GM18861 (cell line): ENCODE results near the gene CHST11.
"Not testable (repeated sequence)": the region's sequence is repeated elsewhere in the genome, so short reads cannot be mapped to it uniquely, and the experiment has no call there.

Experiments used
- ATAC-seq: cut with Tn5 transposase; IDR thresholded peaks from one replicate; pipeline ENCODE4 v1.9.1; 2021; ENCODE audit not compliant: unreplicated experiment

CHST11 gene

GRCh38 chr12:104600036-104600712 lies 143.4 kb downstream of the CHST11 start:
- ATAC-seq: no peak

GRCh38 chr12:104600790-104601739 lies 144.3 kb downstream of the CHST11 start:
- no peak for ATAC-seq

GRCh38 chr12:104602406-104602805 lies 145.7 kb downstream of the CHST11 start:
- ATAC-seq: no peak

- ATAC-seq: no peak
Observed at GRCh38 chr12:104602896-104603295, 146.1 kb downstream of the CHST11 start.

- no peak for ATAC-seq
Observed at GRCh38 chr12:104603545-104603973, 146.8 kb downstream of the CHST11 start.

GRCh38 chr12:104604070-104604994 lies 147.6 kb downstream of the CHST11 start:
- ATAC-seq: peak; percentile 81

- no peak for ATAC-seq
Observed at GRCh38 chr12:104604995-104605675, 148.4 kb downstream of the CHST11 start.

- no peak for ATAC-seq
Observed at GRCh38 chr12:104605685-104606084, 148.9 kb downstream of the CHST11 start.

GRCh38 chr12:104608998-104609397 lies 152.2 kb downstream of the CHST11 start:
- no peak for ATAC-seq

GRCh38 chr12:104609445-104609844 lies 152.7 kb downstream of the CHST11 start:
- ATAC-seq: no peak

GRCh38 chr12:104610513-104611235 lies 153.9 kb downstream of the CHST11 start:
- no peak for ATAC-seq

- no peak for ATAC-seq
Observed at GRCh38 chr12:104611671-104612070, 154.9 kb downstream of the CHST11 start.

- not testable (repeated sequence) for ATAC-seq
Observed at GRCh38 chr12:104613372-104613771, 156.6 kb downstream of the CHST11 start.

- no peak for ATAC-seq
Observed at GRCh38 chr12:104615048-104615561, 158.4 kb downstream of the CHST11 start.

- ATAC-seq: no peak
Observed at GRCh38 chr12:104618691-104619090, 161.9 kb downstream of the CHST11 start.

- ATAC-seq: no peak
Observed at GRCh38 chr12:104619305-104619704, 162.6 kb downstream of the CHST11 start.

GRCh38 chr12:104620837-104621531 lies 164.2 kb downstream of the CHST11 start:
- no peak for ATAC-seq

GRCh38 chr12:104622928-104623327 lies 166.2 kb downstream of the CHST11 start:
- ATAC-seq: no peak

- no peak for ATAC-seq
Observed at GRCh38 chr12:104623883-104624282, 167.1 kb downstream of the CHST11 start.
